ENCODE data around the gene ZNF451.

Gene ZNF451

DNA sequence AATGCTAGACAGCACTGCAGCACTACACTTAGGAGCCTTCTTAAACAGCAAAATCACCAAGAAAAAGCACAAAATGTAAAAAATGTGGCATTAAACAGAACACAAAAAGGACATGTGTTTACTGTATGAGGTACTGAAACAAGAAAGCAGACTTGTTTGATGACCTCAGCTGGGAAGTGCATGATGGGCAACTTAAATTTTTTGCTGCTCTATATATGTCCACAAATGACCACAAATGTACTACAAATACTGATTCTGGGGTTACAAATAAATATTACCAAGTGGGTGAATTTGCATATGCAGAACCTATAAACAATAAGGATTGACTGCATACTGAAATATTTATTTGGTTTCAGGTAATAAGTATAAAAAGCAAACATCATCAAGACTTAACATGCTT lies 119.0 kb downstream of the ZNF451 start:
- DNase-seq = no peak

DNA sequence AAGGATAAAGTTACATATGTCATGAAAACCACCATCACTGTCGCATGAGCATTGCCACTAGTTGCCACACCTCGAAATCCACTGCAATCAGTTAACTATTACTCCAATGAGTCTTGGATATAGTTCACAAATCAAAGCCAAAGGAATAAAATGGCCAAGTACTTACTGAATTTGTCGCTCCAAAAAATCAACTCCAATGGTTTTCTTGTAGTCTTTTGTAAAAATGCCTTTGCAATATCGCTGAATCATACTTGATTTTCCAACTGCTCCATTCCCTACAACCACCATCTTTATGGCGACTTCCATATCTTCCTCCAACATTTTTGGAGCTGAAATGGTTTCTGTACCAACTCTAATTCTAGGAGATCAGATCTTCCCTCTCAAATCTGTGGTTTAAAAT lies 120.1 kb downstream of the ZNF451 start:
- DNase-seq = no peak

DNA sequence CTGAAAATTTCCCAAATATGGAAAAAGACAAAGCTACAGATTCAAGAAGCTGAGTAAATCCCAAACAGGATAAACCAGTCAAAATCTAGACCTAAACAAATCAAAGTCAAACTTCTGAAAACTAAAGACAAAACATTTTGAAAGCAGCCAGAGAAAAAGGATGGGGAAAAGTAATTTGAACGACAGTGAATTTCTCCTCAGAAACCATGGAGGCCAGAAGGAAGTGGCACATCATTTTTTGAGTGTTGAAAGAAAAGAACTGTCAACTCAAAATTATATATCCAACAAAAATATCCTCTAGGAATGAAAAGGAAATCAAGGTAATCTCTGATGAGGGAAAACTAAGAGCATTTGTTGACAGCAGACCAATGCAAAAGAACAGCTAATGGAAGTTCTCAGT lies 125.3 kb downstream of the ZNF451 start:
- DNase-seq = no peak

GRCh38 chr6:57216235-57217101 lies 126.5 kb downstream of the ZNF451 start:
- DNase-seq = no peak

DNA sequence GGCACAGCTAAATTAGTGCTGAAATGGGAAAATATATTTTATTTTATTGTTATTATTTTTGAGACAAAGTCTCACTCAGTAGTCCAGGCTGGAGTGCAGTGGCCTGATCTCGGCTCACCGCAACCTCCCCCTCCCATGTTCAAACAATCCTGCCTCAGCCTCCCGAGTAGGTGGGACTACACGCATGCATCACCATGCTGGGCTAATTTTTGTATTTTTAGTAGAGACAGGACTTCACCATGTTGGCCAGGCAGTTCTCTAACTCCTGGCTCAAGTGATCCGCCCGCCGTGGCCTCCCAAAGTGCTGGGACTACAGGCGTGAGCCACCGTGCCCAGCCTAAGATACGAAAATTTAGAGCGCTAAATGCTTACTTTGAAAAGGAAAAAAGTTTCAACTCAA lies 127.3 kb downstream of the ZNF451 start:
- DNase-seq = no peak
